H1 (cell line): ENCODE measurements around the gene MAPRE2. TPM values are rescaled to one million over a fixed set of nuclear protein-coding genes. Genes with fewer than 3 reads are reported as not detected.

Source experiments
- CTCF ChIA-PET: fragments of 300-600 bp; sonication (Branson Sonifier 250); formaldehyde crosslinking; loops from one replicate; lab custom pipeline; 2021; ENCODE audit not compliant: partially characterized antibody; lab: Charles Lee
- POLR2A ChIA-PET: fragments of 300-600 bp; sonication (Branson Sonifier 250); formaldehyde crosslinking; loops from one replicate; lab custom pipeline; 2021; ENCODE audit warnings: inconsistent platforms; ENCODE audit not compliant: partially characterized antibody; lab: Charles Lee
- DNase-seq, 2 experiments: peaks; one replicate each; pipeline versions ENCODE4 v3.0.0 to v3.0.0-alpha.2; 2010 to 2022; ENCODE audit warnings: low spot score in 2 of 2, low read depth in 1 of 2, mixed read lengths in 1 of 2
- FAIRE-seq: peaks from 2 replicates; lab custom pipeline; 2011; peaks lifted over from hg19 to GRCh38; lab: Jason Lieb, UNC
- H2AFZ ChIP-seq: 2 replicates; pipeline ENCODE4 v1.8.1; 2012; ENCODE audit warnings: low read length, inconsistent platforms
- H2AK5ac ChIP-seq: 2 replicates; pipeline ENCODE4 v1.6.1; 2013; ENCODE audit warnings: low read depth, low read length
- H2BK120ac ChIP-seq: replicated peaks from 2 replicates; pipeline ENCODE3; 2013; ENCODE audit warnings: low read depth, low read length, inconsistent platforms
- H2BK12ac ChIP-seq: 2 replicates; pipeline ENCODE4 v1.6.1; 2013; ENCODE audit warnings: low read depth, low read length
- H2BK15ac ChIP-seq: 2 replicates; pipeline ENCODE4 v1.6.1; 2013; ENCODE audit warnings: low read length
- H2BK20ac ChIP-seq: 2 replicates; pipeline ENCODE4 v1.6.1; 2013; ENCODE audit warnings: low read length
- H2BK5ac ChIP-seq: 2 replicates; pipeline ENCODE4 v1.6.1; 2013; ENCODE audit warnings: low read depth, low read length
- H3K14ac ChIP-seq: 2 replicates; pipeline ENCODE4 v1.6.1; 2013; ENCODE audit warnings: inconsistent platforms; ENCODE audit not compliant: insufficient read length
- H3K18ac ChIP-seq: 2 replicates; pipeline ENCODE4 v1.6.1; 2013; ENCODE audit warnings: low read length; ENCODE audit errors: extremely low read depth
- H3K23ac ChIP-seq: 2 replicates; pipeline ENCODE4 v1.6.1; 2013; ENCODE audit warnings: inconsistent platforms; ENCODE audit not compliant: insufficient read length
- H3K23me2 ChIP-seq: 2 replicates; pipeline ENCODE4 v1.6.1; 2013; ENCODE audit warnings: low read depth, low read length
- H3K27ac ChIP-seq: 2 replicates; pipeline ENCODE4 v1.6.1; 2011; ENCODE audit warnings: low read depth, low read length, inconsistent platforms
- H3K27me3 ChIP-seq, 4 experiments: replicated peaks in 1 of 4; 1 replicate in 1 of 4; 2 replicates in 3 of 4; pipeline versions ENCODE4 v1.6.1 to v1.8.1; 2011 to 2013; ENCODE audit warnings: low read length in 3 of 4, mild to moderate bottlenecking in 3 of 4, inconsistent platforms in 2 of 4, mixed read lengths in 2 of 4, moderate library complexity in 1 of 4; ENCODE audit not compliant: control insufficient read depth in 3 of 4, insufficient read depth in 3 of 4; ENCODE audit errors: extremely low read depth in 1 of 4
- H3K36me3 ChIP-seq, 4 experiments: 2 replicates each; pipeline versions ENCODE4 v1.6.1 to v1.8.1; 2011 to 2013; ENCODE audit warnings: mild to moderate bottlenecking in 4 of 4, low read length in 3 of 4, moderate library complexity in 2 of 4, control low read depth in 1 of 4, inconsistent platforms in 1 of 4; ENCODE audit not compliant: insufficient read depth in 4 of 4, control insufficient read depth in 2 of 4
- H3K4ac ChIP-seq: replicated peaks from 2 replicates; pipeline ENCODE3; 2013; ENCODE audit warnings: low read length, low read depth, mixed read lengths, inconsistent platforms; ENCODE audit not compliant: insufficient read length
- H3K4me1 ChIP-seq, 4 experiments: replicated peaks in 1 of 4; 1 replicate in 1 of 4; 2 replicates in 3 of 4; pipeline versions ENCODE4 v1.6.1 to v1.8.1; 2011 to 2013; ENCODE audit warnings: low read length in 3 of 4, inconsistent platforms in 2 of 4, mixed read lengths in 1 of 4; ENCODE audit not compliant: insufficient read depth in 4 of 4, control insufficient read depth in 3 of 4
- H3K4me2 ChIP-seq, 2 experiments: 2 replicates each; pipeline versions ENCODE4 v1.6.1 to v1.8.1; 2011 to 2013; ENCODE audit warnings: low read depth in 2 of 2, low read length in 2 of 2, control low read depth in 1 of 2, inconsistent platforms in 1 of 2, mild to moderate bottlenecking in 1 of 2; ENCODE audit not compliant: insufficient read depth in 1 of 2
- H3K4me3 ChIP-seq, 4 experiments: fragments of 200-600, 300-600 bp in 1 of 4; sonication (generic), shearing (Covaris generic), sonication (Bioruptor Twin) in 1 of 4; 2 replicates each; pipeline versions ENCODE4 v1.5.1 to v1.8.1; 2011 to 2016; ENCODE audit warnings: low read length in 4 of 4, low read depth in 3 of 4, control low read depth in 2 of 4, inconsistent platforms in 2 of 4, mild to moderate bottlenecking in 2 of 4, mixed read lengths in 1 of 4, moderate library complexity in 1 of 4; ENCODE audit not compliant: insufficient read depth in 2 of 4; ENCODE audit errors: extremely low read depth in 1 of 4
- H3K56ac ChIP-seq: replicated peaks from 2 replicates; pipeline ENCODE3; 2013; ENCODE audit warnings: low read depth, mild to moderate bottlenecking, mixed read lengths, low read length, inconsistent platforms; ENCODE audit not compliant: insufficient read length
- H3K79me1 ChIP-seq: 2 replicates; pipeline ENCODE4 v1.6.1; 2013; ENCODE audit warnings: low read depth, low read length, control low read depth
- H3K79me2 ChIP-seq, 2 experiments: 2 replicates each; pipeline versions ENCODE4 v1.6.1 to v1.8.1; 2012 to 2013; ENCODE audit warnings: low read length in 2 of 2, mild to moderate bottlenecking in 2 of 2, inconsistent platforms in 1 of 2; ENCODE audit not compliant: insufficient read depth in 2 of 2, control insufficient read depth in 1 of 2
- H3K9ac ChIP-seq, 4 experiments: replicated peaks in 1 of 4; 1 replicate in 1 of 4; 2 replicates in 3 of 4; pipeline versions ENCODE4 v1.6.1 to v1.8.1; 2011 to 2013; ENCODE audit warnings: low read depth in 3 of 4, low read length in 3 of 4, control low read depth in 2 of 4, mild to moderate bottlenecking in 2 of 4, moderate library complexity in 2 of 4, inconsistent platforms in 1 of 4; ENCODE audit errors: extremely low read depth in 1 of 4
- H3K9me3 ChIP-seq, 2 experiments: 2 replicates each; pipeline versions ENCODE4 v1.6.1 to v1.8.1; 2012 to 2013; ENCODE audit warnings: mild to moderate bottlenecking in 2 of 2, moderate library complexity in 2 of 2, control low read depth in 1 of 2, inconsistent platforms in 1 of 2, low read depth in 1 of 2, low read length in 1 of 2, mixed read lengths in 1 of 2; ENCODE audit not compliant: insufficient read depth in 2 of 2
- H4K20me1 ChIP-seq, 2 experiments: replicated peaks in 1 of 2; 2 replicates each; pipeline versions ENCODE3 to v1.8.1; 2011 to 2013; ENCODE audit warnings: inconsistent platforms in 2 of 2, low read length in 2 of 2, mild to moderate bottlenecking in 1 of 2; ENCODE audit not compliant: insufficient read depth in 2 of 2, control insufficient read depth in 1 of 2
- H4K5ac ChIP-seq: 2 replicates; pipeline ENCODE4 v1.6.1; 2013; ENCODE audit warnings: low read length, low read depth, mixed read lengths, inconsistent platforms; ENCODE audit not compliant: insufficient read length
- H4K8ac ChIP-seq: 2 replicates; pipeline ENCODE4 v1.8.0; 2013; ENCODE audit warnings: mild to moderate bottlenecking, moderate library complexity, low read length, inconsistent platforms; ENCODE audit not compliant: insufficient read depth; ENCODE audit errors: extremely low read depth
- H4K91ac ChIP-seq: replicated peaks from 2 replicates; pipeline ENCODE3; 2013; ENCODE audit warnings: low read length, mixed read lengths, inconsistent platforms; ENCODE audit not compliant: insufficient read length
- CBX5 ChIP-seq: fragments of 300-800, 300-1000 bp; sonication (generic); IDR thresholded peaks from 2 replicates; pipeline ENCODE4 v1.7.1; 2016; ENCODE audit warnings: antibody characterized with exemption, low read length, low read depth
- CREB1 ChIP-seq: IDR thresholded peaks from 2 replicates; pipeline ENCODE4 v1.6.1; 2012; ENCODE audit warnings: inconsistent platforms
- CTCF ChIP-seq, 3 experiments: IDR thresholded peaks; 1 replicate in 2 of 3; 2 replicates in 1 of 3; pipeline versions ENCODE4 v1.5.1 to v1.6.1; 2011; ENCODE audit warnings: low read length in 3 of 3, mild to moderate bottlenecking in 3 of 3, inconsistent platforms in 2 of 3, low read depth in 1 of 3, moderate library complexity in 1 of 3; ENCODE audit not compliant: insufficient read depth in 1 of 3; ENCODE audit errors: control extremely low read depth in 1 of 3
- FOSL1 ChIP-seq: IDR thresholded peaks from 2 replicates; pipeline ENCODE4 v1.6.1; 2011; ENCODE audit warnings: mild to moderate bottlenecking, low read depth, low read length, moderate library complexity; ENCODE audit not compliant: insufficient read depth
- KDM1A ChIP-seq: fragments of 200-600, 300-600 bp; sonication (generic); IDR thresholded peaks from 2 replicates; pipeline ENCODE4 v1.7.1; 2016; ENCODE audit warnings: mild to moderate bottlenecking, low read length, borderline replicate concordance
- NRF1 ChIP-seq: IDR thresholded peaks from 2 replicates; pipeline ENCODE4 v1.6.1; 2011; ENCODE audit warnings: mild to moderate bottlenecking, low read depth, low read length, improper control_type of control experiment
- POLR2AphosphoS5 ChIP-seq: IDR thresholded peaks from 2 replicates; pipeline ENCODE4 v1.6.1; 2011; ENCODE audit warnings: low read depth, low read length
- RAD21 ChIP-seq, 2 experiments: IDR thresholded peaks in 1 of 2; conservative IDR thresholded peaks in 1 of 2; 2 replicates each; pipeline ENCODE4 v1.6.1; 2011; ENCODE audit warnings: low read depth in 2 of 2, low read length in 2 of 2, improper control_type of control experiment in 1 of 2, inconsistent platforms in 1 of 2, mild to moderate bottlenecking in 1 of 2, moderate library complexity in 1 of 2
- RFX5 ChIP-seq: IDR thresholded peaks from 2 replicates; pipeline ENCODE4 v1.6.1; 2011; ENCODE audit warnings: low read depth, low read length, improper control_type of control experiment, borderline replicate concordance
- SUZ12 ChIP-seq: fragments of 200-600 bp; sonication (generic); IDR thresholded peaks from 2 replicates; pipeline ENCODE4 v1.6.1; 2012; ENCODE audit warnings: mild to moderate bottlenecking, inconsistent platforms, low read length, moderate library complexity, mixed read lengths
- ZNF274 ChIP-seq: IDR thresholded peaks from 2 replicates; pipeline ENCODE4 v1.7.0; 2012; ENCODE audit warnings: low read length, borderline replicate concordance; ENCODE audit errors: extremely low read depth
- WGBS, 2 experiments: shearing (Covaris generic) in 1 of 2; methylation state at CpG; one replicate each; pipeline versions ENCODE4 v1.1.6 to v1.1.7; 2013 to 2015; ENCODE audit warnings: low lambda C conversion rate in 2 of 2, mixed read lengths in 2 of 2, inconsistent platforms in 1 of 2, low coverage in 1 of 2, missing lambda C conversion rate in 1 of 2; ENCODE audit not compliant: insufficient replicate concordance in 2 of 2, insufficient coverage in 1 of 2, insufficient read length in 1 of 2; ENCODE audit errors: extremely low coverage in 1 of 2, missing lambda C conversion rate in 1 of 2; 5-methylcytosine and 5-hydroxymethylcytosine counted together
- polyA plus RNA-seq, 7 experiments: library from polyadenylated mRNA; depleted of rRNA in 3 of 7; stranded (reverse) in 5 of 7; unstranded in 2 of 7; fragments of >200 nt in 5 of 7; fragments of 200-250 nt in 2 of 7; gene quantifications; 1 replicate in 5 of 7; 2 replicates in 1 of 7; 4 replicates in 1 of 7; pipeline versions ENCODE4 v1.2.1 to v1.2.3, GENCODE V29; 2011 to 2013; ENCODE audit warnings: missing spikeins in 2 of 7, mixed read lengths in 2 of 7
- total RNA-seq: library from RNA; stranded (reverse); fragmentation: NEBNext Ultra II Directional; extraction: Animal tissue kit (Norgen Biotek cat#: 25700); gene quantifications from 2 replicates; pipeline ENCODE4 v1.2.1, GENCODE V29; 2021
- TF ChIP-seq, protein P1 (sequence below): IDR thresholded peaks from 2 replicates; pipeline ENCODE4 v1.6.1; 2012; ENCODE audit warnings: inconsistent platforms

MAPRE2 gene
- total and polyA plus RNA-seq, 2 of the 8 experiments (the other 6 are each of a cell fraction or from before 2014, with no cell fraction given), result 32.6 to 33.1 TPM

DNA sequence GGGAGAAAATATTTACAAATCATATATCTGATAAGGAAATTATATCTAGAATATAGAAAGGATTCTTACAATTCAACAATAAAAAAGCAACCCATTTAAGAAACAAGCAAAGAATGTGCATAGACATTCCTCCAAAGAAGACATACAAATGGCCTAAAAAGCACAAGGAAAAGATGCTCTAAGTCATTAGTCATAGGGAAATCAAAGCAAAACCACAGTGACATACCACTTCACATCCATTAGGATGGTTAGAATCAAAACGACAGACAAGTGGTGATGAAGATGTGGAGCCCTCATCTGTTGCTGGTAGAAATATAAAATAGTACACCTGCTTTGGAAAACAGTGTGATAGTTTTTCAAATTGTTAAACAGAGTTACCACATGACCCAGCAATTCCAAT is 48.2 kb downstream of the MAPRE2 start:
- no peak for FAIRE-seq
- H3K4me2 ChIP-seq, result no peak overlapping the region
- no peak overlapping the region for H4K5ac ChIP-seq
- H3K4ac ChIP-seq, result no peak overlapping the region
- no peaks in the 10 kb centered on the region for H3K27me3 ChIP-seq
- no peak overlapping the region for H3K27ac ChIP-seq
- H2BK12ac ChIP-seq, result no peak overlapping the region
- H3K23me2 ChIP-seq, result no peaks in the 10 kb centered on the region
- no peaks in the 10 kb centered on the region for H3K79me2 ChIP-seq
- H3K4me3 ChIP-seq, result no peak overlapping the region
- no peak overlapping the region for H3K23ac ChIP-seq
- no peaks in the 10 kb centered on the region for H3K4me1 ChIP-seq
- no peak overlapping the region for H2BK5ac ChIP-seq
- H3K9ac ChIP-seq, result no peak overlapping the region
- no peak overlapping the region for H3K14ac ChIP-seq
- H3K79me1 ChIP-seq, result no peaks in the 10 kb centered on the region
- DNase-seq, result no peak
- no peak overlapping the region for H2BK15ac ChIP-seq
- H4K20me1 ChIP-seq, result no peaks in the 10 kb centered on the region
- WGBS, 2 experiments, result 90% methylated on average over 1 of the region's 1 CpG; no CpG with 5 or more reads in 1 of the 2 experiments
- no peak overlapping the region for H2BK120ac ChIP-seq
- H2AK5ac ChIP-seq, result no peak overlapping the region
- no peak overlapping the region for H3K18ac ChIP-seq
- no peak overlapping the region for H3K56ac ChIP-seq
- no peaks in the 10 kb centered on the region for H3K9me3 ChIP-seq
- ChIA-PET CTCF (no interaction called here), POLR2A (no interaction called here)
- no peaks in the 10 kb centered on the region for H3K36me3 ChIP-seq
- H2BK20ac ChIP-seq, result no peak overlapping the region
- no peak overlapping the region for H4K8ac ChIP-seq
- no peak overlapping the region for H2AFZ ChIP-seq
- H4K91ac ChIP-seq, result no peak overlapping the region
- TF ChIP-seq NRF1, result no peak
- TF ChIP-seq KDM1A, result no peak
- TF ChIP-seq, protein P1, sequence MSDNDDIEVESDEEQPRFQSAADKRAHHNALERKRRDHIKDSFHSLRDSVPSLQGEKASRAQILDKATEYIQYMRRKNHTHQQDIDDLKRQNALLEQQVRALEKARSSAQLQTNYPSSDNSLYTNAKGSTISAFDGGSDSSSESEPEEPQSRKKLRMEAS, result no peak
- TF ChIP-seq CBX5, result no peak
- no peak for TF ChIP-seq SUZ12
- no peak for TF ChIP-seq RFX5
- no peak for TF ChIP-seq FOSL1
- no peak for TF ChIP-seq POLR2AphosphoS5
- no peak for TF ChIP-seq RAD21 (IDR thresholded peaks at IDR 0.05 in 1 of 2, conservative IDR thresholded peaks at IDR 0.05 in 1 of 2; ENCODE audit: low read depth in 2 of 2, low read length in 2 of 2)
- no peak for TF ChIP-seq CREB1
- no peak for TF ChIP-seq ZNF274
- no peak for TF ChIP-seq CTCF (IDR thresholded peaks at IDR 0.05; ENCODE audit: control extremely low read depth in 1 of 3, insufficient read depth in 1 of 3, low read depth in 1 of 3, low read length in 3 of 3)
